GM23248 (cell line): ENCODE results near the gene MB21D2. TPM values are rescaled to one million over a fixed set of nuclear protein-coding genes. Genes with fewer than 3 reads are reported as not detected.
A peak's percentile ranks its signal among the peaks of the same experiment; 100 is the strongest.

Experiments used
- DNase-seq: peaks from one replicate; pipeline ENCODE4 v3.0.0-alpha.2; 2015
- H2AFZ ChIP-seq: fragments of 200-600 bp; sonication (generic); 2 replicates; pipeline ENCODE4 v1.6.1; 2016; ENCODE audit warnings: antibody characterized with exemption
- H3F3A ChIP-seq: fragments of 200-600 bp; sonication (generic); 2 replicates; pipeline ENCODE4 v1.6.1; 2016; ENCODE audit warnings: mild to moderate bottlenecking, antibody characterized with exemption, mixed run types; ENCODE audit not compliant: insufficient read depth
- H3K27ac ChIP-seq: fragments of 200-600 bp; sonication (generic); 2 replicates; pipeline ENCODE4 v1.5.1; 2016; ENCODE audit warnings: mild to moderate bottlenecking
- H3K27me3 ChIP-seq: fragments of 200-600 bp; sonication (generic); replicated peaks from 2 replicates; pipeline ENCODE4 v1.6.1; 2016; ENCODE audit warnings: mild to moderate bottlenecking; ENCODE audit not compliant: insufficient read depth
- H3K36me3 ChIP-seq: fragments of 200-600 bp; sonication (generic); 2 replicates; pipeline ENCODE4 v1.6.1; 2016; ENCODE audit warnings: low read depth, mild to moderate bottlenecking
- H3K4me1 ChIP-seq: fragments of 200-600 bp; sonication (generic); 2 replicates; pipeline ENCODE4 v1.6.1; 2016; ENCODE audit warnings: mild to moderate bottlenecking; ENCODE audit not compliant: insufficient read depth
- H3K4me2 ChIP-seq: fragments of 200-600 bp; sonication (generic); one replicate; pipeline ENCODE4 v1.6.1; 2016; ENCODE audit warnings: mild to moderate bottlenecking; ENCODE audit not compliant: unreplicated experiment
- H3K4me3 ChIP-seq: fragments of 200-600 bp; sonication (generic); 2 replicates; pipeline ENCODE4 v1.5.1; 2016; ENCODE audit warnings: mild to moderate bottlenecking
- H3K79me2 ChIP-seq: fragments of 200-600 bp; sonication (generic); 2 replicates; pipeline ENCODE4 v1.6.1; 2016; ENCODE audit warnings: mild to moderate bottlenecking; ENCODE audit not compliant: insufficient read depth
- H3K9ac ChIP-seq: fragments of 200-600 bp; sonication (generic); 2 replicates; pipeline ENCODE4 v1.6.1; 2016; ENCODE audit warnings: mild to moderate bottlenecking
- H3K9me2 ChIP-seq: fragments of 200-600 bp; sonication (generic); 2 replicates; pipeline ENCODE4 v1.6.1; 2016; ENCODE audit warnings: mixed run types, mild to moderate bottlenecking, moderate library complexity; ENCODE audit not compliant: insufficient read depth
- H3K9me3 ChIP-seq: fragments of 200-600 bp; sonication (generic); one replicate; pipeline ENCODE4 v1.6.1; 2017; ENCODE audit warnings: low read depth
- H4K20me1 ChIP-seq: fragments of 200-600 bp; sonication (generic); 2 replicates; pipeline ENCODE4 v1.6.0; 2016; ENCODE audit not compliant: insufficient read depth
- EZH2 ChIP-seq: fragments of 200-600 bp; sonication (generic); IDR thresholded peaks from 2 replicates; pipeline ENCODE4 v1.6.1; 2018; ENCODE audit warnings: antibody characterized with exemption, mild to moderate bottlenecking; ENCODE audit not compliant: insufficient read depth, poor library complexity, severe bottlenecking
- EZH2phosphoT487 ChIP-seq: fragments of 200-600 bp; sonication (generic); IDR thresholded peaks from 2 replicates; pipeline ENCODE4 v1.6.1; 2018; ENCODE audit warnings: antibody characterized with exemption, moderate library complexity, mild to moderate bottlenecking, low read depth; ENCODE audit not compliant: insufficient read depth
- WGBS, 2 experiments: methylation state at CpG; one replicate each; pipeline ENCODE4 v1.1.6; 2015 to 2017; ENCODE audit warnings: low lambda C conversion rate in 2 of 2, low coverage in 1 of 2; ENCODE audit errors: missing lambda C conversion rate in 2 of 2; 5-methylcytosine and 5-hydroxymethylcytosine counted together
- in situ Hi-C: fragments of 300-500 bp; cut with MboI; formaldehyde crosslinking; loops from 2 replicates; pipeline ENCODE4 v1.15.0; 2020
- polyA plus RNA-seq: library from polyadenylated mRNA; unstranded; fragments of >200 nt; fragmentation: Nextera tagmentation; extraction: Ambion mirVana; gene quantifications from 2 replicates; pipeline ENCODE4 v1.2.1, GENCODE V29; 2016
- total RNA-seq: library from RNA; depleted of rRNA; stranded (reverse); fragments of >200 nt; shearing (Covaris generic); gene quantifications from 2 replicates; pipeline ENCODE4 v1.2.3, GENCODE V29; 2014

Gene MB21D2
- total and polyA plus RNA-seq, 2 experiments from 2014 or later, result 10.9 to 26.4 TPM

GRCh38 chr3:192841428-192841827 lies 76.2 kb downstream of the MB21D2 start:
- in situ Hi-C loops, result no loop called here
- WGBS, 2 experiments, result 96 to 98% methylated on average over 6 of the region's 6 CpGs
- Histone ChIP-seq H3K27me3 (no peaks in the 10 kb centered on the region), H3K4me1 (peaks cover 5% of the 10 kb centered on the region), H3K36me3 (no peaks in the 10 kb centered on the region), H3K4me3 (no peak overlapping the region), H4K20me1 (no peaks in the 10 kb centered on the region), H3K79me2 (peaks cover 97% of the 10 kb centered on the region), H2AFZ (no peak overlapping the region), H3K9me2 (no peaks in the 10 kb centered on the region), H3K27ac (no peak overlapping the region), H3K9me3 (no peaks in the 10 kb centered on the region), H3F3A (peaks cover 11% of the 10 kb centered on the region), H3K9ac (no peak overlapping the region), H3K4me2 (no peak overlapping the region)
- DNase-seq, result no peak
- TF ChIP-seq EZH2, result no peak
- no peak for TF ChIP-seq EZH2phosphoT487

GRCh38 chr3:192840143-192840836 lies 77.4 kb downstream of the MB21D2 start:
- Histone ChIP-seq H3K27me3 (no peaks in the 10 kb centered on the region), H3K4me2 (no peak overlapping the region), H3K27ac (no peak overlapping the region), H4K20me1 (no peaks in the 10 kb centered on the region), H3K4me1 (peaks cover 17% of the 10 kb centered on the region), H3K9me2 (no peaks in the 10 kb centered on the region), H3F3A (peaks cover 21% of the 10 kb centered on the region), H2AFZ (no peak overlapping the region), H3K36me3 (no peaks in the 10 kb centered on the region), H3K4me3 (no peak overlapping the region), H3K9ac (no peak overlapping the region), H3K79me2 (peaks cover 88% of the 10 kb centered on the region), H3K9me3 (no peaks in the 10 kb centered on the region)
- no peak for DNase-seq
- no peak for TF ChIP-seq EZH2
- TF ChIP-seq EZH2phosphoT487, result no peak
- 90 to 91% methylated on average over 10 of the region's 10 CpGs for WGBS, 2 experiments
- in situ Hi-C loops, result no loop called here

GRCh38 chr3:192835818-192836815 lies 81.5 kb downstream of the MB21D2 start:
- Histone ChIP-seq H3K9me3 (no peaks in the 10 kb centered on the region), H3K9me2 (no peaks in the 10 kb centered on the region), H3F3A (peaks cover 49% of the 10 kb centered on the region), H3K9ac (peak overlapping the region; percentile 8; the same call in 1 of the 2 replicates), H3K4me3 (no peak overlapping the region), H3K79me2 (peaks cover 68% of the 10 kb centered on the region), H3K27me3 (no peaks in the 10 kb centered on the region), H2AFZ (no peak overlapping the region), H3K4me2 (peak overlapping the region; percentile 30), H3K4me1 (peaks cover 47% of the 10 kb centered on the region), H4K20me1 (no peaks in the 10 kb centered on the region), H3K27ac (peak overlapping the region; percentile 58), H3K36me3 (no peaks in the 10 kb centered on the region)
- peak; percentile 70 for DNase-seq
- WGBS, 2 experiments, result 57 to 60% methylated on average over 7 of the region's 7 CpGs
- in situ Hi-C loops, result no loop called here
- TF ChIP-seq EZH2 (no peak), EZH2phosphoT487 (no peak)

- no peak for TF ChIP-seq EZH2phosphoT487
- no peak for TF ChIP-seq EZH2
- Histone ChIP-seq H3K9me3 (no peaks in the 10 kb centered on the region), H3K79me2 (peaks cover 63% of the 10 kb centered on the region), H3K9ac (no peak overlapping the region), H2AFZ (no peak overlapping the region), H3K27me3 (no peaks in the 10 kb centered on the region), H3K4me3 (no peak overlapping the region), H3K4me1 (peaks cover 64% of the 10 kb centered on the region), H4K20me1 (no peaks in the 10 kb centered on the region), H3K9me2 (no peaks in the 10 kb centered on the region), H3K4me2 (no peak overlapping the region), H3K27ac (no peak overlapping the region), H3F3A (peaks cover 65% of the 10 kb centered on the region), H3K36me3 (no peaks in the 10 kb centered on the region)
- DNase-seq, result no peak
- 54 to 65% methylated on average over 3 of the region's 3 CpGs for WGBS, 2 experiments
- in situ Hi-C loops, result no loop called here
These were observed 83.2 kb downstream of the MB21D2 start for GRCh38 chr3:192834428-192834827.
